ENCODE results near the gene SLCO2B1. TPM values are rescaled to one million over a fixed set of nuclear protein-coding genes. Genes with fewer than 3 reads are reported as not detected.

Gene SLCO2B1
- total RNA-seq, 1 donor from 2014 or later = 3.5 TPM

DNA sequence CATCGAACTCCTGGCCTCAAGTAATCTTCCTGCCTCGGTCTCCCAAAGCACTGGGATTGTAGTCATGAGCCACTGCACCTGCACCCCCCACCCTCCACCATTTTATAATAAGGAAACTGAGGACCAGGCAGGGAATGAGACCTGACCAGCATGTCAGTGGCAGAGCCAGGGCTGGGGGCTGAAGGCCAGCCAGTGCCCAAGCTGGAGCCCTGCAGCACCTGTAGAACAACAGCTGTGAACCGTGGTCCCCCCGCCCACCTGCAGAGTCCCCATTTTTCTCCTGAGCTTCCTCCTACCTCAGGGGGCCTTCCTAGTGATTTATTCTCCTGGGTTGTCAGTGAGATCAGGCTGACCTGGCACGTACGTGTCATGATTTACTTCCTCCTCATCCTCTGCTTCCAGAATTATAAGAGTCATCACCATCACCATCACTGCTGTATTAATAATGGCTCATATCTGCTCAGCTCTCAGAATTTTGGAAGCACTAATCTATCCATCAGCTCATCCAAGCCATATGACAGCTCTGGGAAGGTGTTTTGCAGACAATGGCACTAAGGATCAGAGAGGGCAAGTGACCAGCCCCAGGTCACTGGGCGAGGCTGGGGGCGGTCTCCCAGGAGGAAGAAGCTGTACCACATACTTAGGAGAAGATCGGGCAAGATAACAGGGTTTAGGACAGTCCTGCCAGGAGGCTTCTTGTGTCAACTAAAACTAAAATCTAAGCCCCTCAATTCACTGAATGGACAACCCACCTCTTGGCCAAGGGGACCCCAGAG is 5.5 kb upstream of the SLCO2B1 start:
- peaks cover 35% of the 10 kb centered on the region for H3K4me1 Mint-ChIP-seq (ENCODE audit: unreplicated experiment)
- H3K36me3 Mint-ChIP-seq (ENCODE audit: low read depth, unreplicated experiment) = peaks cover 3% of the 10 kb centered on the region

GRCh38 chr11:75145972-75146519 is 4.9 kb upstream of the SLCO2B1 start:
- TF ChIP-seq, protein P1, sequence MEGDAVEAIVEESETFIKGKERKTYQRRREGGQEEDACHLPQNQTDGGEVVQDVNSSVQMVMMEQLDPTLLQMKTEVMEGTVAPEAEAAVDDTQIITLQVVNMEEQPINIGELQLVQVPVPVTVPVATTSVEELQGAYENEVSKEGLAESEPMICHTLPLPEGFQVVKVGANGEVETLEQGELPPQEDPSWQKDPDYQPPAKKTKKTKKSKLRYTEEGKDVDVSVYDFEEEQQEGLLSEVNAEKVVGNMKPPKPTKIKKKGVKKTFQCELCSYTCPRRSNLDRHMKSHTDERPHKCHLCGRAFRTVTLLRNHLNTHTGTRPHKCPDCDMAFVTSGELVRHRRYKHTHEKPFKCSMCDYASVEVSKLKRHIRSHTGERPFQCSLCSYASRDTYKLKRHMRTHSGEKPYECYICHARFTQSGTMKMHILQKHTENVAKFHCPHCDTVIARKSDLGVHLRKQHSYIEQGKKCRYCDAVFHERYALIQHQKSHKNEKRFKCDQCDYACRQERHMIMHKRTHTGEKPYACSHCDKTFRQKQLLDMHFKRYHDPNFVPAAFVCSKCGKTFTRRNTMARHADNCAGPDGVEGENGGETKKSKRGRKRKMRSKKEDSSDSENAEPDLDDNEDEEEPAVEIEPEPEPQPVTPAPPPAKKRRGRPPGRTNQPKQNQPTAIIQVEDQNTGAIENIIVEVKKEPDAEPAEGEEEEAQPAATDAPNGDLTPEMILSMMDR (IDR thresholded peaks at IDR 0.05; ENCODE audit: unreplicated experiment) = no peak
- Mint-ChIP-seq H3K27me3 (ENCODE audit: unreplicated experiment) (peaks cover 9% of the 10 kb centered on the region), H3K4me1 (ENCODE audit: unreplicated experiment) (peaks cover 40% of the 10 kb centered on the region), H3K4me3 (ENCODE audit: unreplicated experiment) (no peak overlapping the region), H3K36me3 (ENCODE audit: low read depth, unreplicated experiment) (peaks cover 3% of the 10 kb centered on the region), H3K9me3 (ENCODE audit: unreplicated experiment) (no peaks in the 10 kb centered on the region), H3K27ac (ENCODE audit: unreplicated experiment) (peak overlapping the region; percentile 16)
- DNase-seq (ENCODE audit: low spot score) = no peak

More for the DNA sequence above, 5.5 kb upstream of the SLCO2B1 start:
- DNase-seq (ENCODE audit: low spot score) = no peak
- no peaks in the 10 kb centered on the region for H3K9me3 Mint-ChIP-seq (ENCODE audit: unreplicated experiment)
- no peak overlapping the region for H3K27ac Mint-ChIP-seq (ENCODE audit: unreplicated experiment)
- no peak overlapping the region for H3K4me3 Mint-ChIP-seq (ENCODE audit: unreplicated experiment)
- TF ChIP-seq, protein P1 (IDR thresholded peaks at IDR 0.05; ENCODE audit: unreplicated experiment) = no peak
- peaks cover 9% of the 10 kb centered on the region for H3K27me3 Mint-ChIP-seq (ENCODE audit: unreplicated experiment)

DNA sequence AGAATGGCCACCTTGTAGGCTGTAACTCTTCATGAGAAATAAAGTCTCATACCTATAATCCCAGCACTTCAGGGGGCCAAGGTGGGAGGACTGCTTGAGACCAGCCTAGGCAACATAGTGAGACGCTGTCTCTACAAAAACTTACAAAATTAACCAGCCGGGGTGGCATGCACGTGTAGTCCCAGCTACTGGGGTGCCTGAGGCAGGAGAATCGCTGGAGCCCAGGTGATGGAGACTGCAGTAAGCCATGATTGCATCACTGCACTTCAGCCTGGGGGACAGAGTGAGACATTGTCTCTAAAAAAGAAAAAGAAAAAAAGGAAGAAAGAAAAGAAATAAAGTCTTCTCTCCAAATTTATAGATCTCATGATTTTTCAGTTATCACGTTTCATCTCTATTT is 4.2 kb upstream of the SLCO2B1 start:
- TF ChIP-seq, protein P1 (IDR thresholded peaks at IDR 0.05; ENCODE audit: unreplicated experiment) = no peak
- Mint-ChIP-seq H3K36me3 (ENCODE audit: low read depth, unreplicated experiment) (peaks cover 7% of the 10 kb centered on the region), H3K4me3 (ENCODE audit: unreplicated experiment) (peak overlapping the region; percentile 82), H3K9me3 (ENCODE audit: unreplicated experiment) (no peaks in the 10 kb centered on the region), H3K4me1 (ENCODE audit: unreplicated experiment) (peaks cover 44% of the 10 kb centered on the region), H3K27me3 (ENCODE audit: unreplicated experiment) (peaks cover 8% of the 10 kb centered on the region), H3K27ac (ENCODE audit: unreplicated experiment) (peak overlapping the region; percentile 68)
- DNase-seq (ENCODE audit: low spot score) = no peak

DNA sequence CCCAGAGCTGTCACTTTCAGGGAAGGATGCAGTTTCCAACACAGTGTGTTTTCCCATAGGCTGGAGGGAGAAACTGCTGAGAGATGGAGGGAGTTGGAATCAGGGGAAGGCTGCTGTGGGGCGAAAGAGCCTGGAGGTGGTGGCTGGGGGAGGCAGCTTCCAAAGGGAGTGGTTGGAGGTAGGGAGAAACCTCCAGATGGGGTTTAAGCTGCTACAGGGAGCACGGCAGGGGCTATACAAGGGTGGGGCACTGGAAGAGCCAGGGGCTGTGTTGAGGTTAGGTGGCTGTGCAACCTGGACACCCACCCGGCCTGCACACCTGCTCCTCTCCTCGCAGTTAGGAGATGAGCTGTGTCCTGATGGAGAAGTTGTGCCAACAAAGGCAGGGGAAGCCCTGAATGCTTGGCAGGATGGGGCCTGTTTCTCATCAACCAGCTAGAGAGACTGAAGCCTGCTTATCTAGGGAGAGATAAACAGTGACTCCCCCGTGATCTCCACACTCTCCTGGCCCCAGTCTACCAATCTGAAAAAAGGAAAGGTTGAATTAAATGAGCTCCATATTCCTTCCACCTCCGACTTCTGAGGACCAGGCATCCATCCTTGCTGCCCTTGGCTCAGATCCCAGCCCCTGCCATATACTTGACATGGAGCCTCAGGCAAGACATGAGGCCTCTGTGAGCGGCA is 3.6 kb upstream of the SLCO2B1 start:
- peak overlapping the region; percentile 68 for H3K27ac Mint-ChIP-seq (ENCODE audit: unreplicated experiment)
- H3K4me3 Mint-ChIP-seq (ENCODE audit: unreplicated experiment) = peak overlapping the region; percentile 82
- DNase-seq (ENCODE audit: low spot score) = no peak
- TF ChIP-seq, protein P1 (IDR thresholded peaks at IDR 0.05; ENCODE audit: unreplicated experiment) = no peak
- peaks cover 8% of the 10 kb centered on the region for H3K27me3 Mint-ChIP-seq (ENCODE audit: unreplicated experiment)
- H3K9me3 Mint-ChIP-seq (ENCODE audit: unreplicated experiment) = no peaks in the 10 kb centered on the region
- H3K36me3 Mint-ChIP-seq (ENCODE audit: low read depth, unreplicated experiment) = peaks cover 7% of the 10 kb centered on the region
- peaks cover 50% of the 10 kb centered on the region for H3K4me1 Mint-ChIP-seq (ENCODE audit: unreplicated experiment)
